ENCODE measurements around the gene SUCLG1. TPM values are rescaled to one million over a fixed set of nuclear protein-coding genes. Genes with fewer than 3 reads are reported as not detected.

Gene SUCLG1
- total RNA-seq, 1 donor: 66.1 TPM

DNA sequence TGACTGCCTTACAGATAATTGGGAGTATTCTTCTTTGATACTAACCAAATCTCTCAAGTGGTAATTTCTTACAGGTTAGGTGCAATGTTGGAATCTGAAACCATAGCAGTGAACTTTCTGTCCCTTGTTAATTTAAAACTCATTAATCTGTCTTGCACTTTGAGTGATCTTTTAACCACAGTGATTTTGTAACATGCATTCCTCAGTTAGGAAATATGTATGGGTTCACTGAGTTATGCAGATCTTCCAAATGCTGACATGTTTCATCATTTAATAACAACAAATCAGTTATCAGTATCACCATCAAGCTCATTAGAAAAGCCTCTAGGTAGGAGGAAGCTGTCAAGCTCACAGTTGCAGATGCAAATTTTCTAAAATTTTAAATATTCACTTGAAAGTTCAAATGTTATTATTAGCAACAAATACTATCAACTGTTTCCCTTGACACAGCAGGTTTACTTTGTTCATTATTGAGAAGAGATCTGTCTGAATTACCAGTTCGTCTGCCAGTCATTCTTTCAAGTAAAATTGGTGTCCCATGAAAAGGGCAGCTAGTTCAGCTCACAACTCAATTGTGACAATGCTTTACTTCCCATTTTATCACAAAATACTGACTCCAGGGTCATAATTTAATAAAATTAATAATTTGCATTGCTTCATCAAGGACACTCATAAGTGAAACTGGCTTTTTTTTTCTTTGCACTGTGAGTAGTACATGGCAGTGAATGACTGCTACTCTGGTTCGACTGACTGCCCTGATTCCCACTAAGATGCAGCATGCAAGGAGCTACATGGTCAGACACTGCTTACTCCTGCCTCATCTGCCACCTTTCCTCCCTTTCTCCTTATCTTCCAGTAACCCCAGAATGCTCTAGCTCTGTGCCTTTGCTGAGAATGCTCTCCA, 31.6 kb downstream of the SUCLG1 start:
- TF ChIP-seq CTCF (IDR thresholded peaks at IDR 0.05; ENCODE audit: insufficient read depth, low read depth, low read length): no peak
- no peak overlapping the region for H3K4me3 ChIP-seq (ENCODE audit: low read depth, low read length)
- peak; percentile 77 for DNase-seq (ENCODE audit: low read depth)

DNA sequence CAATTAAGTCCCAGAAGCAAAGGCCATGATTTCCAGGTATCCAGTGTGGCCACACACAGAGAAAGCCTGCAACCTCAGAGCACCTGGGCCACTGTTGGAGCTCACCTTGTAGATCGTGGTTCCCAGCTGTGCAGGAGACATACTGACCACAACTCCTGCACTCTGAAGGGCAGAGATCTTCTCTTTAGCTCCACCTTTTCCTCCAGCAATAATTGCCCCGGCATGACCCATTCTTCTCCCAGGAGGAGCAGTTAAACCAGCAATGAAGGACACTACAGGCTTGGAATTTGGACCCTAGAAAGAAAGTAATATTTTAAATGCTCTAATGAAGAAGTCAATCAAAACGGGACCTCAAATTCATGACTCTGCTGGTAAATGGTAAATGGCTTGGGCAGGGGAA, 33.8 kb downstream of the SUCLG1 start:
- TF ChIP-seq CTCF (IDR thresholded peaks at IDR 0.05; ENCODE audit: insufficient read depth, low read depth, low read length): no peak
- no peak overlapping the region for H3K4me3 ChIP-seq (ENCODE audit: low read depth, low read length)
- no peak for DNase-seq (ENCODE audit: low read depth)

DNA sequence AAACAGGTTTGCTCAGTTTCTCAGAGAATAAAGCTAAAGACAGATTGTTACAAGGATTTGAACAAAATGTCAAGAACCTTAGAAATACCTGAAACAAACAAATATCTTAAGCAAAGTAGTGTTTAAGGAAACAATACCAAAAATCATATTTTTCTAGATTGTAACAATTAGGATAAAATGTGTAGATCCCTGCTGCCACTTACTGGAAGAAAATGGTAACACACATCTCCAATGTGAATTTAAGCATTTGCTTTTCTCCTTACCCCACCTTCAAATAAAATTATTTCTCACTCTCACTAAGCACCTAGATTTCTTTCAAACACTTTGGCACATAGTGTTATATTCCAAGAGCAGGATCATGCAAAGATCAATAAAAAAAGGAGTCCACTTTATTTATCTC, 34.9 kb downstream of the SUCLG1 start:
- peak; percentile 56 for TF ChIP-seq CTCF (IDR thresholded peaks at IDR 0.05; ENCODE audit: insufficient read depth, low read depth, low read length)
- H3K4me3 ChIP-seq (ENCODE audit: low read depth, low read length): no peak overlapping the region
- DNase-seq (ENCODE audit: low read depth): peak; percentile 14

GRCh38 chr2:84421791-84422190, 37.3 kb downstream of the SUCLG1 start:
- no peak for DNase-seq (ENCODE audit: low read depth)
- H3K4me3 ChIP-seq (ENCODE audit: low read depth, low read length): no peak overlapping the region
- TF ChIP-seq CTCF (IDR thresholded peaks at IDR 0.05; ENCODE audit: insufficient read depth, low read depth, low read length): no peak

- no peak for DNase-seq (ENCODE audit: low read depth)
- TF ChIP-seq CTCF (IDR thresholded peaks at IDR 0.05; ENCODE audit: insufficient read depth, low read depth, low read length): no peak
- no peak overlapping the region for H3K4me3 ChIP-seq (ENCODE audit: low read depth, low read length)
Observed at GRCh38 chr2:84421197-84421596, 37.9 kb downstream of the SUCLG1 start.

DNA sequence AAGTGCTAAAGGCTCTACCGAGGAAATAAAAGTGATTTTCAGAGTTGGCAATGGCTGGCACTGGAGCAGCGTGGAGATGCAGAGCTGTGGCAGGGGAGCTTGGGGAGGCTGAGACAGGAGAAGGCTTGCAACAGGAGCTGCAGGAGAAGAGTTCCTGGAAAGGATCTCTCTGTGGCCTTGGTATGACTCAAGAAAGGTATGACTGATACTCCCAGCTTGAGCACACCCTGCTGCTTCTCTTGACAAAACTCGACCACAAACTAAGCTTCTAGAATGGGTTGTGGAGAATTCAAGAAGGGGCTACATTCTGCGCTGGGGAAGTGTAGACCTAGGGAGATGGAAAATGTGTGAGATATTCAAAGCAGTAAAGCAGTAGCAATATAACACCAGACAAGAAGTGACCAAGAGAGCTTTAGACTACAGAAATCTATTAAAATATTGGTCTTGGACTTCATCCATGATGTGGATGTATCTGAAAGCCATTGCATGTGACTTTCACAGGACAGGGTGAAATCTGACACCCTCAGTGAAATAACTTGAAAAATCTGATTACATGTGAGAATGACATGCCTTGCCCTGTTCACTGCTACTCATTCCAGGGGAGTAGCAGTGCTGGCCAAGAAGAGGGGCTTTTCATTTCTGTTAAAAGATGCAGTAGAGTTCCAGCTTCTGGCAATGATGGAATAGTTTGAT, 41.5 kb downstream of the SUCLG1 start:
- no peak for TF ChIP-seq CTCF (IDR thresholded peaks at IDR 0.05; ENCODE audit: insufficient read depth, low read depth, low read length)
- no peak overlapping the region for H3K4me3 ChIP-seq (ENCODE audit: low read depth, low read length)
- no peak for DNase-seq (ENCODE audit: low read depth)

Data from fibroblast of villous mesenchyme (primary cell).